Measurements from ENCODE around the gene ADGRV1.
"Not testable (repeated sequence)": the region's sequence is repeated elsewhere in the genome, so short reads cannot be mapped to it uniquely, and the experiment has no call there.

The ADGRV1 gene

GRCh38 chr5:91012867-91013266, 454.3 kb downstream of the ADGRV1 start:
- DNase-seq = not testable (repeated sequence)

DNA sequence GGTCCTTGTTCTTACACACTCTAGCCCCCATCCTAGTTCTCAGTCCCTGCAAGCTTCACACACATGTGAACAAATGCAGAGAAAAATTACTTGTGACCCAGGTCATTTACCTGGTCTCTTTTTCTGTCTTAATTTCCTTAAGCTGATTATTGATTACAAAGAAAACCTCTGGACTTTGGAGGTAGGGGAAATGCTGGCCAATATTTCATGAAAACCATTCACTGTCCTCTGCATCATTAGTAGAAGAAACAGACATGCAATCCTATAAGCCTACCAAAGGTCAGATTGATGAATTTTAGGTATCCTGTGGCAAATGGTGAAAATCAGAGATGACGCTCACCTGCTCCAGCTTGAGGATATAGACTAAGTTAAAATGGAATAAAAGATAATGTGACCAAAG, 457.7 kb downstream of the ADGRV1 start:
- DNase-seq = no peak

- DNase-seq = no peak
These were observed 458.5 kb downstream of the ADGRV1 start for GRCh38 chr5:91016954-91017700.

DNA sequence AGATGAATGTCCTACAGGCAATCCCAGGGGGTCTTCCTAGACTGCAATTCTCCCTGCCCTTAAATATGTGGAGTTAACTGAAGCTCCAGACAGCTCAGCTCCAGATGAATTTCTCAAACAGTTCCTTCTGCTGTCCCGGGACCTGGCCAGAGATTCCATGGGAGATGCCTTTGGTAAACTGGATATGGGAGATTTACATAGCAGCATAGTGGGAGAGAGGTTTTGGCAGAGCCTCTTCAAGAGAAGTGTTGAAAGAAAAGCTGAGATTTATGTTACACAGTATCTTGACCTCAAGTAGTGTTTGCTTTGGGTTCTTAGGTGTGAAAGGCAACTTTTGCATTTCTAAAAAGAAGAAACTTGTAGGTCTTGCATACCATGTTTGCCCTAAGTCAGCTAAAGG, 459.6 kb downstream of the ADGRV1 start:
- DNase-seq = no peak

GRCh38 chr5:91018712-91019371, 460.2 kb downstream of the ADGRV1 start:
- DNase-seq = no peak

- DNase-seq = no peak
These were observed 461.6 kb downstream of the ADGRV1 start for GRCh38 chr5:91020065-91020800.

DNA sequence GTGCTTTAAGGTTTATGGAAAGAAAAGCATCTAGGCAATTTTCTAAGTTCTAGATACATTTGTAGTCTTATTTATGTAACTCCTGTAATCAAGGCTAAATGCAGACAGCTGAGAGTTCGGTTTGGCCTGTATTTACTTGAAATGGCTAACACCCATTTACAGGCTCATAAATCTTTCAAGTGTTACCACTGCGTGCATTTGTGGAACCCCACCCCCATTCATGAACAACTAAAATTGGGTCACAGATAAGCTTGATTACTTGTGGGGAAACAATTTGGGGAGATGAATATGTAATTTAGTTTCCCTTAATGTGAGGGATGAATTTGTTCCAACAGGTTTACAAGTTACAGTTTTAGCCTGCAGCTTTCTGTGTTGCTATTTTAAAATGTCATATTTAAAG, 463.9 kb downstream of the ADGRV1 start:
- DNase-seq = no peak

- DNase-seq = no peak
These were observed 465.6 kb downstream of the ADGRV1 start for GRCh38 chr5:91024206-91024605.

DNA sequence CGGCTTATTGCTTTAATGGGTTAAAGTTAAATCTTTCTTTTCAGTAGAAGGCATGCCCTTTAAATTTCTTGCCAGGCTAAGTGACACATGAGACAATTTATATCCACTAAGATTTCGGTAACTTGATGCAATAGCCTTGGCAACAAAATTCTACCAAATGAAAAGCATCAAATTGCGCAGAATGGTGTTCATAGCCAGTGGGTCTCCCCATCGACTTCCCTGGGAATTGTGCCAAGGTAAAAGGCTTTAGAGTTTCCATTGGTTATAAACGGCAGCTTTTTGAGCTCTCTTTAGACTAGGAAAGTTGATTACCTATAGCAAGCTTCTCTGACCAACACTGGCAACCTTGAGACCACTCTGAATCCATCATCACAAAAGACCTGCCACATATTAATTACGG, 466.1 kb downstream of the ADGRV1 start:
- no peak for DNase-seq

GRCh38 chr5:91025449-91025848, 466.9 kb downstream of the ADGRV1 start:
- no peak for DNase-seq

- DNase-seq = no peak
These were observed 467.4 kb downstream of the ADGRV1 start for GRCh38 chr5:91025956-91026355.

- no peak for DNase-seq
These were observed 467.9 kb downstream of the ADGRV1 start for GRCh38 chr5:91026466-91026865.

DNA sequence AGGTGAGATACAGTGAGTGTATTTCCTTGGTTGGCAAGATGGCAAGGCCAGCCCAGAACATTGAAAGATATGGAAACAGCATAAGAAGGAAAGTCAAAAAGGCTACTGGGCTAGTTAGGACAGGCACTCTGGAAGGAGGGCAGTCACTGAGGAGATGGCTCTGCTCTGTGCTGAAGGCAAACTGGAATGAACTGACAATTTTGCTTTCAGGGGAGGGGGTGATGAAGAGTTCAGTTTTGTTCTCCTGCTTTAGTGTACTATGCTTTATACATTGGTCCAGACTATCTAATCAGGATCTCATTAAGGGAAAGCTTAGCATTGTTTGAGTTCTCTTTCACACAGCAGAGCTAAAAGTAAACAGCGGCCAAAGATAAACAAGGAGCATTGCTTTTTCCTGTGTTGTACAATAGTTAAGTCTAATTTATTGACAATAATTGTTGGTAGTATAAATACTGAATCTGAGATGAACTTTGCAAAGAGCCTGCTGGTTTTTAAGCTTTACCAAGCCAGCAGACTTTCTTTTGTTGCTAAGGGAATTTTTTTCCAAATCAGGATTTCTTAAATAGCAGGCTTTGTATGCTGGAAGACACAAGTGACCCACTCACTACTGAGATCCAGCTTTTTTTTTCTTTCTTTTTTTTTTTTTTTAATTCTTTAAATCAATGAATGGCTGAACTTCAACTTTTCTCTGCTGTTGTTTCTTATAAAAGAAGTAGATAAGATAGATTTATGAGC, 469.0 kb downstream of the ADGRV1 start:
- no peak for DNase-seq

GRCh38 chr5:91028499-91028956, 469.9 kb downstream of the ADGRV1 start:
- no peak for DNase-seq

GRCh38 chr5:91030521-91031401, 472.2 kb downstream of the ADGRV1 start:
- DNase-seq = no peak

- no peak for DNase-seq
These were observed 472.8 kb downstream of the ADGRV1 start for GRCh38 chr5:91031402-91031752.

GRCh38 chr5:91032125-91032524, 473.5 kb downstream of the ADGRV1 start:
- no peak for DNase-seq

GRCh38 chr5:91033370-91033769, 474.8 kb downstream of the ADGRV1 start:
- DNase-seq = no peak

DNA sequence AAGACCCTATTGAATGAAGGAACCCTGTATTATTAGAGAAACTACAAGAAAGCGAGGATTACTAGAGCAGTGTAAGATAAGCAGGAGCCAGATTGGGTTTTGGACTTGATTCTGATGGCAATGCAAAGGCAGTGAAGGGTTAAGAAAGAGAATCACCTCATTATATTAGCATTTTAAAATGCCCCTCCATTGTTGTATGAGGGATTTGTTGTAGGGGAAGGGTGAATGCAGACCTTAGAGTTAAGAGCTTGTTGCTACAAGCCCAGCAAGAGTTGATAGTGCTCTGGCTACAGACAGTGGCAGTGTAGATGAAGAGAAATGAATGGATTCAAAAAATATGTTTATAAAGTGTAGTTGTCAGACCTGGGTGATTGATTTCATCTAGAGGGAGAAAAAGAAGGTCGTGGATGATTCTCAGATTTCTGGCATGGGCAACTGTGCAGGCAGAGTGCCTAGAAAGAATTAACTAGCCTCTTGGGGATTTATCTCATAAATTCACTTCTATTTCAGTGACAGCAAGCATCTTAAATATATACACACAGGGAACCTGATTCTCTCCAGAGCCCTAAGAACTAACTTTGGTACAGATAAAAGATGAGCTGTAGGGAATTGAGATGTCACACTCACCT, 479.7 kb downstream of the ADGRV1 start:
- DNase-seq = no peak

GRCh38 chr5:91041132-91041531, 482.5 kb downstream of the ADGRV1 start:
- DNase-seq = not testable (repeated sequence)

DNA sequence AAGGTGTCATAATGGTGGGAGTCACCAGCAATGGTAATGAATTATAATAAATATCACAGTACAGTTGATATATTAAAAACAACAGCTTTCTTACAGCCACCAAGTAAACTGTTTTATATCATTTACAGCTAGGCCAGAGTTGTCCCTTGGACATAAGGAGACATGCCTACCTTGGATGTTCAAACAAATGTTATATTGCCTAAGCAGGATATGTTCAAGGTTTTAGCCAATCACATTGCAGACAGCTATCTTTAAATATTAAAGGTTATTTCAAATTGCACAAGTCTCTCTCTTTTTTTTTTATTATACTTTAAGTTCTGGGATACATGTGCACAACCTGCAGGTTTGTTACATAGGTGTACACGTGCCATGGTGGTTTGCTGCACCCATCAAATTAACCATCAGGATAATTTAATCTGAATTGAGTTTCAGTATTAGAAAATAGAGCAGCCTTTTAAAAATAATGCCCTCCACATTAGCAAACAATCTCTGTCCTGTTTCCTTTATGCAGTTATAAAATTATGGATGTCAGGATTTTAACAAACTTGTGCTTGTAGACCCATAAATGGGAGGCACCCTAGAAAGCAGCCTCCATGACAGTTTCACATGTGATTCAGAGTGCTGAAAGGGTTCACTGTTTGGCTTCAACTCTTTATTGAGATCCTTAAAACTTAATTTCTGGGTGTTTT, 483.8 kb downstream of the ADGRV1 start:
- DNase-seq = no peak

All from midbrain (tissue), 1 donor.